WTC11 (cell line): ENCODE data around the gene NFAT5. TPM values are rescaled to one million over a fixed set of nuclear protein-coding genes. Genes with fewer than 3 reads are reported as not detected.

Experiments
- ATAC-seq: fragments of 200-7000 bp; cut with Tn5 transposase; 2 replicates; pipeline ENCODE4 v1.10.0; 2021; ENCODE audit warnings: mild to moderate bottlenecking, moderate library complexity
- CTCF ChIA-PET: fragments of 300-600 bp; sonication (Branson Sonifier 250); formaldehyde crosslinking; loops from one replicate; lab custom pipeline; 2021; ENCODE audit warnings: antibody characterized with exemption; lab: Charles Lee
- POLR2A ChIA-PET: fragments of 350-600 bp; sonication (Branson Sonifier 250); formaldehyde crosslinking; loops from one replicate; lab custom pipeline; 2021; ENCODE audit warnings: antibody characterized with exemption; lab: Charles Lee
- DNase-seq: peaks from one replicate; pipeline ENCODE4 v3.0.0; 2021; ENCODE audit warnings: low spot score
- H3K27ac Mint-ChIP-seq: 2 replicates; pipeline ENCODE4 v1.8.0; 2021; ENCODE audit warnings: mixed read lengths
- H3K27me3 Mint-ChIP-seq: 2 replicates; pipeline ENCODE4 v1.8.0; 2021; ENCODE audit warnings: low read depth, mild to moderate bottlenecking, moderate library complexity, mixed read lengths
- H3K36me3 Mint-ChIP-seq: 2 replicates; pipeline ENCODE4 v1.8.0; 2021; ENCODE audit warnings: mixed read lengths
- H3K4me1 Mint-ChIP-seq: 2 replicates; pipeline ENCODE4 v1.8.0; 2022; ENCODE audit warnings: mixed read lengths
- H3K4me3 Mint-ChIP-seq: 2 replicates; pipeline ENCODE4 v1.8.0; 2021; ENCODE audit warnings: mild to moderate bottlenecking, moderate library complexity, mixed read lengths
- H3K9me3 Mint-ChIP-seq: 2 replicates; pipeline ENCODE4 v1.8.0; 2021; ENCODE audit warnings: mixed read lengths
- AFF4 ChIP-seq: sonication (generic); formaldehyde crosslinking; IDR thresholded peaks from 2 replicates; pipeline ENCODE4 v1.8.1; 2023; ENCODE audit warnings: mild to moderate bottlenecking, missing genetic modification reagents, borderline replicate concordance
- ATF1 ChIP-seq: sonication (generic); formaldehyde crosslinking; IDR thresholded peaks from 2 replicates; pipeline ENCODE4 v1.8.1; 2023; ENCODE audit warnings: mild to moderate bottlenecking, moderate library complexity, missing genetic modification reagents
- ATF6 ChIP-seq: sonication (generic); formaldehyde crosslinking; IDR thresholded peaks from 2 replicates; pipeline ENCODE4 v1.8.1; 2023; ENCODE audit warnings: mild to moderate bottlenecking, missing genetic modification reagents
- CREB1 ChIP-seq: sonication (generic); formaldehyde crosslinking; IDR thresholded peaks from 2 replicates; pipeline ENCODE4 v1.8.0; 2023; ENCODE audit warnings: mild to moderate bottlenecking, missing genetic modification reagents
- EMX1 ChIP-seq: fragments of 250-450 bp; sonication (Bioruptor Pico); IDR thresholded peaks from 2 replicates; pipeline ENCODE4 v1.8.0; 2021; ENCODE audit warnings: mild to moderate bottlenecking
- ERG ChIP-seq: fragments of 250-450 bp; sonication (Bioruptor Pico); IDR thresholded peaks from 2 replicates; pipeline ENCODE4 v1.8.0; 2021; ENCODE audit warnings: mild to moderate bottlenecking
- ESRRA ChIP-seq: sonication (generic); formaldehyde crosslinking; IDR thresholded peaks from 2 replicates; pipeline ENCODE4 v1.8.1; 2022; ENCODE audit warnings: mild to moderate bottlenecking, missing genetic modification reagents, borderline replicate concordance
- FOXJ3 ChIP-seq: sonication (generic); formaldehyde crosslinking; IDR thresholded peaks from 2 replicates; pipeline ENCODE4 v1.9.0; 2021; ENCODE audit warnings: missing genetic modification reagents, mild to moderate bottlenecking, borderline replicate concordance
- FOXP1 ChIP-seq: sonication (generic); formaldehyde crosslinking; IDR thresholded peaks from 2 replicates; pipeline ENCODE4 v1.8.0; 2022; ENCODE audit warnings: missing genetic modification reagents, mild to moderate bottlenecking, moderate library complexity, borderline replicate concordance
- GABPB1 ChIP-seq: sonication (generic); formaldehyde crosslinking; IDR thresholded peaks from 2 replicates; pipeline ENCODE4 v1.8.1; 2023; ENCODE audit warnings: mild to moderate bottlenecking, missing genetic modification reagents
- MLX ChIP-seq: sonication (generic); formaldehyde crosslinking; IDR thresholded peaks from 2 replicates; pipeline ENCODE4 v1.8.1; 2023; ENCODE audit warnings: mild to moderate bottlenecking, missing genetic modification reagents, moderate library complexity
- MXD4 ChIP-seq: fragments of 250-450 bp; sonication (Bioruptor Pico); IDR thresholded peaks from 2 replicates; pipeline ENCODE4 v1.8.0; 2021; ENCODE audit warnings: mild to moderate bottlenecking, moderate library complexity, borderline replicate concordance
- NR1H2 ChIP-seq: sonication (generic); formaldehyde crosslinking; IDR thresholded peaks from 2 replicates; pipeline ENCODE4 v1.9.0; 2021; ENCODE audit warnings: mild to moderate bottlenecking, moderate library complexity, missing genetic modification reagents
- NR3C1 ChIP-seq: sonication (generic); formaldehyde crosslinking; conservative IDR thresholded peaks from 2 replicates; pipeline ENCODE4 v1.8.1; 2023; ENCODE audit warnings: low read depth, mild to moderate bottlenecking, missing genetic modification reagents
- OVOL2 ChIP-seq: fragments of 250-450 bp; sonication (Bioruptor Pico); IDR thresholded peaks from 2 replicates; pipeline ENCODE4 v1.9.0; 2021; ENCODE audit warnings: mild to moderate bottlenecking, borderline replicate concordance
- PRRX2 ChIP-seq: fragments of 250-450 bp; sonication (Bioruptor Pico); IDR thresholded peaks from 2 replicates; pipeline ENCODE4 v1.8.0; 2021; ENCODE audit warnings: mild to moderate bottlenecking
- SP1 ChIP-seq: sonication (generic); formaldehyde crosslinking; conservative IDR thresholded peaks from 2 replicates; pipeline ENCODE4 v1.8.1; 2022; ENCODE audit warnings: missing genetic modification reagents
- TCF7 ChIP-seq: sonication (generic); formaldehyde crosslinking; IDR thresholded peaks from 2 replicates; pipeline ENCODE4 v1.8.0; 2022; ENCODE audit warnings: mild to moderate bottlenecking, low read depth, missing genetic modification reagents, moderate library complexity
- TEAD1 ChIP-seq: sonication (generic); formaldehyde crosslinking; IDR thresholded peaks from 2 replicates; pipeline ENCODE4 v1.8.0; 2022; ENCODE audit warnings: mild to moderate bottlenecking, missing genetic modification reagents
- TEAD4 ChIP-seq: sonication (generic); formaldehyde crosslinking; IDR thresholded peaks from 2 replicates; pipeline ENCODE4 v1.8.0; 2022; ENCODE audit warnings: mild to moderate bottlenecking, missing genetic modification reagents
- ZNF138 ChIP-seq: sonication (generic); formaldehyde crosslinking; conservative IDR thresholded peaks from 2 replicates; pipeline ENCODE4 v1.8.1; 2022; ENCODE audit warnings: mild to moderate bottlenecking, moderate library complexity, missing genetic modification reagents
- ZNF281 ChIP-seq: sonication (generic); formaldehyde crosslinking; IDR thresholded peaks from 2 replicates; pipeline ENCODE4 v1.8.0; 2023; ENCODE audit warnings: mild to moderate bottlenecking, missing genetic modification reagents
- ZNF317 ChIP-seq: sonication (generic); formaldehyde crosslinking; IDR thresholded peaks from 2 replicates; pipeline ENCODE4 v1.8.1; 2023; ENCODE audit warnings: low read depth, mild to moderate bottlenecking, moderate library complexity, missing genetic modification reagents, borderline replicate concordance
- total RNA-seq: library from RNA; stranded (reverse); gene quantifications from 3 replicates; pipeline ENCODE4 v1.2.3, GENCODE V29; 2021
- TF ChIP-seq, protein P1 (sequence below): fragments of 250-450 bp; sonication (Bioruptor Pico); conservative IDR thresholded peaks from 2 replicates; pipeline ENCODE4 v1.9.0; 2021; ENCODE audit warnings: mild to moderate bottlenecking
- TF ChIP-seq, protein P2 (sequence below): sonication (generic); formaldehyde crosslinking; IDR thresholded peaks from 2 replicates; pipeline ENCODE4 v1.8.0; 2023; ENCODE audit warnings: missing genetic modification reagents

NFAT5 gene
- total RNA-seq, 1 experiment from 2014 or later = 23.2 TPM

GRCh38 chr16:69701452-69701851 is 135.7 kb downstream of the NFAT5 start (continued):
- TF ChIP-seq AFF4 (CRISPR knock-in tag) (no peak), FOXP1 (no peak), MLX (no peak), CREB1 (no peak), TEAD1 (CRISPR knock-in tag) (no peak), SP1 (no peak), NR3C1 (CRISPR knock-in tag) (no peak), NR1H2 (no peak), GABPB1 (CRISPR knock-in tag) (no peak), TEAD4 (CRISPR knock-in tag) (no peak), OVOL2 (CRISPR knock-in tag) (no peak), MXD4 (CRISPR knock-in tag) (no peak), EMX1 (CRISPR knock-in tag) (no peak)

GRCh38 chr16:69701866-69702265 is 136.1 kb downstream of the NFAT5 start:
- H3K27ac Mint-ChIP-seq = no peak overlapping the region
- CTCF ChIA-PET = interaction anchor here (1.4 kb wide), 1 partner anchor 306 kb away, joined by 3 read pairs; no protein-coding TSS in a partner anchor
- H3K4me1 Mint-ChIP-seq = peaks cover 10% of the 10 kb centered on the region; the same call in 1 of the 2 replicates

More at GRCh38 chr16:69701866-69702265, 136.1 kb downstream of the NFAT5 start:
- ATAC-seq = no peak
- DNase-seq = no peak
- TF ChIP-seq ZNF281 (CRISPR knock-in tag) (no peak), FOXJ3 (CRISPR knock-in tag) (no peak), ZNF138 (CRISPR knock-in tag) (no peak), ATF6 (CRISPR knock-in tag) (no peak), ESRRA (CRISPR knock-in tag) (no peak), ERG (no peak), TCF7 (CRISPR knock-in tag) (no peak), ATF1 (CRISPR knock-in tag) (no peak), ZNF317 (CRISPR knock-in tag) (no peak), PRRX2 (CRISPR knock-in tag) (no peak)
- TF ChIP-seq, protein P1, sequence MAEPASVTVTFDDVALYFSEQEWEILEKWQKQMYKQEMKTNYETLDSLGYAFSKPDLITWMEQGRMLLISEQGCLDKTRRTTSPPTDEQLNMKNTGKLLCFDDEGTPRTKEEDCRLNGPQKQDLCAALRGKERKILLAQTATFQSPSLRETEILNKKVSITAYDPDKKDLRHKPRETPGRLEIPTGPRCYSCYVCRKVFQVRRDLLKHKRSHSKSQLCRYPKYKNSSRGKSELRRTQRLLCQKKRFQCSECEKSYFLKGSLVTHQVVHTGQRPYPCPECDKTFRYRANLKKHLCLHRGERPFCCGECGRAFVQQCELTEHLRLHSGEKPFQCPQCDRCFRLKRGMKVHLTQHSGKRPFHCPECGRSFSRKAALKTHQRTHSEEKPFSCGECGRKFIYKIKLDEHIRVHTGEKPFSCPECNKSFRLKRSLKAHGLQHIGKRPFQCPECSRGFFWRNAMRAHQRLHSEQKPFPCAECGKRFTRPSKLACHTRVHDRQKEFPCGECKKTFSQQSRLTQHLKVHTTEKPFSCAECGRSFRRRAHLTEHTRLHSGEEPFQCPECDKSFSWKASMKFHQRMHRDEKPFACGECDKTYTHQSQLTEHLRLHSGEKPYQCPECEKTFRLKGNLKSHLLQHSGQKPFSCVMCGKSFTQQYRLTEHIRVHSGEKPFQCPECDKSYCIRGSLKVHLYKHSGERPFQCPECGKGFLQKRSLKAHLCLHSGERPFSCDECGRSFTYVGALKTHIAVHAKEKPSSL (CRISPR knock-in tag) = no peak
- TF ChIP-seq, protein P2, sequence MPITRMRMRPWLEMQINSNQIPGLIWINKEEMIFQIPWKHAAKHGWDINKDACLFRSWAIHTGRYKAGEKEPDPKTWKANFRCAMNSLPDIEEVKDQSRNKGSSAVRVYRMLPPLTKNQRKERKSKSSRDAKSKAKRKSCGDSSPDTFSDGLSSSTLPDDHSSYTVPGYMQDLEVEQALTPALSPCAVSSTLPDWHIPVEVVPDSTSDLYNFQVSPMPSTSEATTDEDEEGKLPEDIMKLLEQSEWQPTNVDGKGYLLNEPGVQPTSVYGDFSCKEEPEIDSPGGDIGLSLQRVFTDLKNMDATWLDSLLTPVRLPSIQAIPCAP (CRISPR knock-in tag) = no peak
- H3K36me3 Mint-ChIP-seq = no peaks in the 10 kb centered on the region
- no peak overlapping the region for H3K4me3 Mint-ChIP-seq
- H3K9me3 Mint-ChIP-seq = no peaks in the 10 kb centered on the region
- POLR2A ChIA-PET = no interaction called here
- H3K27me3 Mint-ChIP-seq = no peaks in the 10 kb centered on the region
